DMS153 treated with DMSO at 0.1 percent for 48 hours (cell line): ENCODE results near the gene GIT2.
"Not testable (repeated sequence)": the region's sequence is repeated elsewhere in the genome, so short reads cannot be mapped to it uniquely, and the experiment has no call there.

ENCODE experiments used
- DNase-seq: peaks from one replicate; lab custom pipeline; 2025; ENCODE audit not compliant: unreplicated experiment; lab: John Stamatoyannopoulos, UW

Gene GIT2

GRCh38 chr12:109947521-109947920 lies 48.6 kb downstream of the GIT2 start:
- no peak for DNase-seq

GRCh38 chr12:109946913-109947312 lies 49.3 kb downstream of the GIT2 start:
- DNase-seq: no peak

GRCh38 chr12:109946505-109946904 lies 49.7 kb downstream of the GIT2 start:
- DNase-seq: no peak

- DNase-seq: no peak
These were observed 51.4 kb downstream of the GIT2 start for GRCh38 chr12:109944561-109945359.

GRCh38 chr12:109943811-109944210 lies 52.4 kb downstream of the GIT2 start:
- no peak for DNase-seq

GRCh38 chr12:109940339-109940923 lies 55.7 kb downstream of the GIT2 start:
- no peak for DNase-seq

GRCh38 chr12:109939504-109939903 lies 56.7 kb downstream of the GIT2 start:
- no peak for DNase-seq

GRCh38 chr12:109938947-109939346 lies 57.2 kb downstream of the GIT2 start:
- no peak for DNase-seq

GRCh38 chr12:109937371-109937770 lies 58.8 kb downstream of the GIT2 start:
- no peak for DNase-seq

GRCh38 chr12:109934026-109934425 lies 62.1 kb downstream of the GIT2 start:
- DNase-seq: no peak

- DNase-seq: no peak
These were observed 63.2 kb downstream of the GIT2 start for GRCh38 chr12:109932878-109933503.

- DNase-seq: no peak
These were observed 65.0 kb downstream of the GIT2 start for GRCh38 chr12:109931143-109931542.

- no peak for DNase-seq
These were observed 66.0 kb downstream of the GIT2 start for GRCh38 chr12:109930028-109930800.

- DNase-seq: not testable (repeated sequence)
These were observed 66.8 kb downstream of the GIT2 start for GRCh38 chr12:109929326-109929725.

- no peak for DNase-seq
These were observed 68.0 kb downstream of the GIT2 start for GRCh38 chr12:109928058-109928656.

- no peak for DNase-seq
These were observed 68.5 kb downstream of the GIT2 start for GRCh38 chr12:109927622-109928021.

GRCh38 chr12:109926488-109927210 lies 69.5 kb downstream of the GIT2 start:
- DNase-seq: no peak

GRCh38 chr12:109926016-109926415 lies 70.2 kb downstream of the GIT2 start:
- no peak for DNase-seq

- no peak for DNase-seq
These were observed 70.9 kb downstream of the GIT2 start for GRCh38 chr12:109925185-109925840.
